HepG2 (cell line): ENCODE measurements around the gene RBBP8. TPM values are rescaled to one million over a fixed set of nuclear protein-coding genes. Genes with fewer than 3 reads are reported as not detected.

Experiments used
- ATAD3A ChIP-seq: sonication (generic); formaldehyde crosslinking; IDR thresholded peaks from 2 replicates; pipeline ENCODE4 v1.4.0; 2020; ENCODE audit warnings: missing genetic modification reagents
- HBP1 ChIP-seq: IDR thresholded peaks from 2 replicates; pipeline ENCODE4 v1.6.1; 2016; ENCODE audit warnings: low read depth, control low read depth
- HMG20A ChIP-seq: IDR thresholded peaks from 2 replicates; pipeline ENCODE4 v1.6.1; 2016; ENCODE audit warnings: borderline replicate concordance
- HOXD1 ChIP-seq: sonication (generic); formaldehyde crosslinking; IDR thresholded peaks from 2 replicates; pipeline ENCODE4 v1.5.0; 2020; ENCODE audit warnings: missing genetic modification reagents
- IRF9 ChIP-seq: sonication (generic); formaldehyde crosslinking; IDR thresholded peaks from 2 replicates; pipeline ENCODE4 v1.8.0; 2022; ENCODE audit warnings: missing genetic modification reagents, mild to moderate bottlenecking, borderline replicate concordance
- KDM3A ChIP-seq: IDR thresholded peaks from 2 replicates; pipeline ENCODE4 v1.6.1; 2018; ENCODE audit warnings: low read depth, missing compliant biosample characterization
- KDM5B ChIP-seq: sonication (generic); formaldehyde crosslinking; IDR thresholded peaks from 2 replicates; pipeline ENCODE4 v1.4.0; 2020; ENCODE audit warnings: missing genetic modification reagents, mild to moderate bottlenecking, borderline replicate concordance
- KLF15 ChIP-seq: sonication (generic); formaldehyde crosslinking; IDR thresholded peaks from 2 replicates; pipeline ENCODE4 v1.8.1; 2023; ENCODE audit warnings: borderline replicate concordance, mild to moderate bottlenecking, inconsistent platforms, missing genetic modification reagents, mixed read lengths
- MAZ ChIP-seq, 2 experiments: sonication (generic) in 1 of 2; formaldehyde crosslinking in 1 of 2; IDR thresholded peaks; 2 replicates each; pipeline versions ENCODE4 v1.5.0 to v1.6.1; 2012 to 2020; ENCODE audit warnings: low read depth in 2 of 2, mild to moderate bottlenecking in 2 of 2, borderline replicate concordance in 1 of 2, improper control_type of control experiment in 1 of 2, low read length in 1 of 2, missing genetic modification reagents in 1 of 2, moderate library complexity in 1 of 2
- NFKBIZ ChIP-seq: IDR thresholded peaks from 2 replicates; pipeline ENCODE4 v1.6.1; 2018; ENCODE audit warnings: missing genetic modification reagents, missing compliant biosample characterization
- NKX3-1 ChIP-seq: sonication (generic); formaldehyde crosslinking; IDR thresholded peaks from 2 replicates; pipeline ENCODE4 v1.5.0; 2020; ENCODE audit warnings: missing genetic modification reagents
- SALL2 ChIP-seq: sonication (generic); formaldehyde crosslinking; IDR thresholded peaks from 2 replicates; pipeline ENCODE4 v1.8.1; 2023; ENCODE audit warnings: mild to moderate bottlenecking, missing genetic modification reagents, inconsistent platforms
- SNAPC4 ChIP-seq: sonication (generic); formaldehyde crosslinking; IDR thresholded peaks from 2 replicates; pipeline ENCODE4 v1.4.0; 2020; ENCODE audit warnings: mild to moderate bottlenecking, missing genetic modification reagents
- TFAP4 ChIP-seq: sonication (generic); IDR thresholded peaks from 2 replicates; pipeline ENCODE4 v1.6.1; 2016; ENCODE audit warnings: low read depth, borderline replicate concordance
- ZBTB26 ChIP-seq: IDR thresholded peaks from 2 replicates; pipeline ENCODE4 v1.6.1; 2016; ENCODE audit warnings: missing compliant biosample characterization, missing genetic modification reagents, borderline replicate concordance
- ZEB1 ChIP-seq: IDR thresholded peaks from 2 replicates; pipeline ENCODE4 v1.6.1; 2012; ENCODE audit warnings: mild to moderate bottlenecking, low read depth, inconsistent platforms; ENCODE audit not compliant: insufficient replicate concordance
- ZNF232 ChIP-seq: sonication (generic); formaldehyde crosslinking; IDR thresholded peaks from 2 replicates; pipeline ENCODE4 v1.4.0; 2020; ENCODE audit warnings: missing genetic modification reagents, borderline replicate concordance
- ZNF44 ChIP-seq: sonication (generic); formaldehyde crosslinking; IDR thresholded peaks from 2 replicates; pipeline ENCODE4 v1.5.1; 2020; ENCODE audit warnings: mild to moderate bottlenecking, missing genetic modification reagents
- ZNF543 ChIP-seq: sonication (generic); formaldehyde crosslinking; IDR thresholded peaks from 2 replicates; pipeline ENCODE4 v1.4.0; 2020; ENCODE audit warnings: mild to moderate bottlenecking, missing genetic modification reagents
- ZNF557 ChIP-seq: sonication (generic); formaldehyde crosslinking; IDR thresholded peaks from 2 replicates; pipeline ENCODE4 v1.4.0; 2020; ENCODE audit warnings: missing genetic modification reagents
- ZNF777 ChIP-seq: sonication (generic); formaldehyde crosslinking; IDR thresholded peaks from 2 replicates; pipeline ENCODE4 v1.4.0; 2020; ENCODE audit warnings: missing genetic modification reagents
- polyA plus RNA-seq, 8 experiments: library from polyadenylated mRNA; depleted of rRNA in 3 of 8; stranded (reverse) in 7 of 8; unstranded in 1 of 8; fragments of >200 nt; fragmentation: Illumina TruSeq in 4 of 8; extraction: Trizol in 4 of 8; gene quantifications; 2 replicates each; pipeline versions ENCODE4 v1.2.1 to v1.2.3, GENCODE V29; 2011 to 2016; ENCODE audit warnings: low read depth in 4 of 8, missing spikeins in 1 of 8, mixed read lengths in 1 of 8; ENCODE audit not compliant: insufficient read depth in 1 of 8
- total RNA-seq, 5 experiments: library from RNA; depleted of rRNA; stranded (reverse); fragments of >200 nt; fragmentation: Illumina TruSeq; extraction: Trizol; gene quantifications; 2 replicates each; pipeline ENCODE4 v1.2.3, GENCODE V29; 2016; ENCODE audit warnings: low read depth in 1 of 5

Gene RBBP8
- total and polyA plus RNA-seq, 2 of the 13 experiments (the other 11 are each of a cell fraction or from before 2014, with no cell fraction given), result 14.2 to 47.4 TPM

GRCh38 chr18:22932885-22933205 lies 283 bp upstream of the RBBP8 start (continued):
- TF ChIP-seq KDM3A (CRISPR knock-in tag) (no peak), ATAD3A (CRISPR knock-in tag) (no peak), NFKBIZ (CRISPR knock-in tag) (no peak), MAZ (IDR thresholded peaks at IDR 0.05; ENCODE audit: borderline replicate concordance, low read depth, low read length) (no peak), MAZ (CRISPR knock-in tag; IDR thresholded peaks at IDR 0.05; ENCODE audit: low read depth) (no peak), SALL2 (peak; percentile 21; the same call in 1 of the 2 replicates), IRF9 (no peak), HBP1 (CRISPR knock-in tag) (no peak), HMG20A (CRISPR knock-in tag) (no peak), ZNF777 (CRISPR knock-in tag) (peak; percentile 87), ZBTB26 (CRISPR knock-in tag) (no peak), ZNF232 (CRISPR knock-in tag) (0 out of 2 replicates have a peak, but pooled peaks have one; percentile 16), KLF15 (no peak), ZNF557 (CRISPR knock-in tag) (no peak), HOXD1 (CRISPR knock-in tag) (no peak), KDM5B (CRISPR knock-in tag) (no peak), NKX3-1 (CRISPR knock-in tag) (no peak), SNAPC4 (CRISPR knock-in tag) (no peak; the same call in 1 of the 2 replicates), ZNF44 (CRISPR knock-in tag) (0 out of 2 replicates have a peak, but pooled peaks have one; percentile 41), ZNF543 (CRISPR knock-in tag) (no peak), ZEB1 (no peak), TFAP4 (no peak)
